Coronary artery (tissue), 2 donors: ENCODE measurements around the gene ARL4A.

Experiments used
- DNase-seq: peaks from one replicate; pipeline ENCODE4 v3.0.0-alpha.2; 2017; ENCODE audit warnings: low spot score
- H3K27ac ChIP-seq, 2 donors: fragments of 200-600 bp; sonication (generic); one replicate each; pipeline ENCODE4 v1.5.1; 2016 to 2019
- H3K4me3 ChIP-seq: fragments of 200-600 bp; sonication (generic); 2 replicates; pipeline ENCODE4 v1.5.1; 2016; ENCODE audit warnings: mild to moderate bottlenecking, moderate library complexity
- CTCF ChIP-seq: fragments of 200-600 bp; sonication (generic); IDR thresholded peaks from one replicate; pipeline ENCODE4 v1.5.1; 2019; ENCODE audit warnings: antibody characterized with exemption

The ARL4A gene

GRCh38 chr7:12686891-12687717 lies at the start of gene ARL4A:
Gene ARL4A, plus strand, starts transcription at chr7:12687633. Its CDS starts 622 bp downstream, at chr7:12688255.
- no peak for TF ChIP-seq CTCF
- Histone ChIP-seq H3K4me3 (peak within 1 kb of the TSS; percentile 95), H3K27ac (peak within 1 kb of the TSS; percentile 71 to 93)
- peak; percentile 99 for DNase-seq

- no peak for TF ChIP-seq CTCF
- DNase-seq: no peak
- H3K27ac ChIP-seq: no peak overlapping the region
- no peak overlapping the region for H3K4me3 ChIP-seq
These were observed 49.4 kb upstream of the ARL4A start for GRCh38 chr7:12637819-12638592.

GRCh38 chr7:12638851-12639456 lies 48.5 kb upstream of the ARL4A start:
- H3K4me3 ChIP-seq: no peak overlapping the region
- DNase-seq: no peak
- no peak overlapping the region for H3K27ac ChIP-seq
- TF ChIP-seq CTCF: peak; percentile 37

- no peak overlapping the region for H3K4me3 ChIP-seq
- no peak for DNase-seq
- no peak for TF ChIP-seq CTCF
- H3K27ac ChIP-seq: no peak overlapping the region
These were observed 46.9 kb upstream of the ARL4A start for GRCh38 chr7:12640299-12641096.

- Histone ChIP-seq H3K4me3 (no peak overlapping the region), H3K27ac (no peak overlapping the region)
- TF ChIP-seq CTCF: no peak
- DNase-seq: no peak
These were observed 46.2 kb upstream of the ARL4A start for GRCh38 chr7:12641196-12641595.

- H3K27ac ChIP-seq: no peak overlapping the region
- H3K4me3 ChIP-seq: no peak overlapping the region
- DNase-seq: no peak
- TF ChIP-seq CTCF: no peak
These were observed 44.9 kb upstream of the ARL4A start for GRCh38 chr7:12642508-12642907.
